HepG2 (cell line): ENCODE measurements around the gene MLLT10. TPM values are rescaled to one million over a fixed set of nuclear protein-coding genes. Genes with fewer than 3 reads are reported as not detected.

ENCODE experiments used
- HHEX ChIP-seq: IDR thresholded peaks from 2 replicates; pipeline ENCODE4 v1.6.1; 2016; ENCODE audit warnings: control low read depth
- HOXD1 ChIP-seq: sonication (generic); formaldehyde crosslinking; IDR thresholded peaks from 2 replicates; pipeline ENCODE4 v1.5.0; 2020; ENCODE audit warnings: missing genetic modification reagents
- KDM4B ChIP-seq: sonication (generic); formaldehyde crosslinking; IDR thresholded peaks from 2 replicates; pipeline ENCODE4 v1.4.0; 2020; ENCODE audit warnings: missing genetic modification reagents
- SETDB1 ChIP-seq: sonication (generic); formaldehyde crosslinking; IDR thresholded peaks from 2 replicates; pipeline ENCODE4 v1.5.1; 2020; ENCODE audit warnings: missing genetic modification reagents, mild to moderate bottlenecking, borderline replicate concordance
- TBX3 ChIP-seq: fragments of 450-650 bp; IDR thresholded peaks from 2 replicates; pipeline ENCODE4 v1.6.1; 2017; ENCODE audit warnings: antibody characterized with exemption, mild to moderate bottlenecking, inconsistent platforms, borderline replicate concordance
- ZKSCAN1 ChIP-seq: fragments of 150-350 bp; IDR thresholded peaks from 2 replicates; pipeline ENCODE4 v1.6.1; 2014; ENCODE audit warnings: low read length
- ZNF180 ChIP-seq: sonication (generic); formaldehyde crosslinking; IDR thresholded peaks from 2 replicates; pipeline ENCODE4 v1.4.0; 2020; ENCODE audit warnings: low read depth, missing genetic modification reagents, borderline replicate concordance
- ZNF207 ChIP-seq: fragments of 450-650 bp; IDR thresholded peaks from 2 replicates; pipeline ENCODE4 v1.6.1; 2016; ENCODE audit warnings: antibody characterized with exemption, borderline replicate concordance
- ZNF329 ChIP-seq: sonication (generic); formaldehyde crosslinking; IDR thresholded peaks from 2 replicates; pipeline ENCODE4 v1.9.0; 2021; ENCODE audit warnings: low read depth, mild to moderate bottlenecking, missing genetic modification reagents
- ZNF333 ChIP-seq: sonication (generic); formaldehyde crosslinking; IDR thresholded peaks from 2 replicates; pipeline ENCODE4 v1.4.0; 2020; ENCODE audit warnings: mild to moderate bottlenecking, missing genetic modification reagents, borderline replicate concordance
- ZNF367 ChIP-seq: sonication (generic); formaldehyde crosslinking; IDR thresholded peaks from 2 replicates; pipeline ENCODE4 v1.4.0; 2020; ENCODE audit warnings: missing genetic modification reagents, borderline replicate concordance
- ZNF460 ChIP-seq: sonication (generic); formaldehyde crosslinking; IDR thresholded peaks from 2 replicates; pipeline ENCODE4 v1.5.1; 2020; ENCODE audit warnings: missing genetic modification reagents, mild to moderate bottlenecking, borderline replicate concordance
- ZNF510 ChIP-seq: sonication (generic); formaldehyde crosslinking; IDR thresholded peaks from 2 replicates; pipeline ENCODE4 v1.4.0; 2020; ENCODE audit warnings: low read depth, mild to moderate bottlenecking, missing genetic modification reagents
- ZNF558 ChIP-seq: sonication (generic); formaldehyde crosslinking; IDR thresholded peaks from 2 replicates; pipeline ENCODE4 v1.9.0; 2022; ENCODE audit warnings: mild to moderate bottlenecking, missing genetic modification reagents, borderline replicate concordance
- ZNF619 ChIP-seq: sonication (generic); formaldehyde crosslinking; IDR thresholded peaks from 2 replicates; pipeline ENCODE4 v1.4.0; 2020; ENCODE audit warnings: mild to moderate bottlenecking, missing genetic modification reagents
- ZNF747 ChIP-seq: sonication (generic); formaldehyde crosslinking; IDR thresholded peaks from 2 replicates; pipeline ENCODE4 v1.8.1; 2023; ENCODE audit warnings: missing genetic modification reagents, mild to moderate bottlenecking, borderline replicate concordance
- polyA plus RNA-seq, 8 experiments: library from polyadenylated mRNA; depleted of rRNA in 3 of 8; stranded (reverse) in 7 of 8; unstranded in 1 of 8; fragments of >200 nt; fragmentation: Illumina TruSeq in 4 of 8; extraction: Trizol in 4 of 8; gene quantifications; 2 replicates each; pipeline versions ENCODE4 v1.2.1 to v1.2.3, GENCODE V29; 2011 to 2016; ENCODE audit warnings: low read depth in 4 of 8, missing spikeins in 1 of 8, mixed read lengths in 1 of 8; ENCODE audit not compliant: insufficient read depth in 1 of 8
- total RNA-seq, 5 experiments: library from RNA; depleted of rRNA; stranded (reverse); fragments of >200 nt; fragmentation: Illumina TruSeq; extraction: Trizol; gene quantifications; 2 replicates each; pipeline ENCODE4 v1.2.3, GENCODE V29; 2016; ENCODE audit warnings: low read depth in 1 of 5
- TF ChIP-seq, protein P1 (sequence below): sonication (generic); formaldehyde crosslinking; IDR thresholded peaks from 2 replicates; pipeline ENCODE4 v1.4.0; 2020; ENCODE audit warnings: missing genetic modification reagents
- TF ChIP-seq, protein P2 (sequence below): IDR thresholded peaks from 2 replicates; pipeline ENCODE4 v1.6.1; 2018; ENCODE audit warnings: missing genetic modification reagents, mild to moderate bottlenecking, missing compliant biosample characterization
- TF ChIP-seq, protein P3 (sequence below): IDR thresholded peaks from 2 replicates; pipeline ENCODE4 v1.6.1; 2016; ENCODE audit warnings: low read depth

Gene MLLT10
- total and polyA plus RNA-seq, 2 of the 13 experiments (the other 11 are each of a cell fraction or from before 2014, with no cell fraction given) = 51.3 to 84.1 TPM

DNA sequence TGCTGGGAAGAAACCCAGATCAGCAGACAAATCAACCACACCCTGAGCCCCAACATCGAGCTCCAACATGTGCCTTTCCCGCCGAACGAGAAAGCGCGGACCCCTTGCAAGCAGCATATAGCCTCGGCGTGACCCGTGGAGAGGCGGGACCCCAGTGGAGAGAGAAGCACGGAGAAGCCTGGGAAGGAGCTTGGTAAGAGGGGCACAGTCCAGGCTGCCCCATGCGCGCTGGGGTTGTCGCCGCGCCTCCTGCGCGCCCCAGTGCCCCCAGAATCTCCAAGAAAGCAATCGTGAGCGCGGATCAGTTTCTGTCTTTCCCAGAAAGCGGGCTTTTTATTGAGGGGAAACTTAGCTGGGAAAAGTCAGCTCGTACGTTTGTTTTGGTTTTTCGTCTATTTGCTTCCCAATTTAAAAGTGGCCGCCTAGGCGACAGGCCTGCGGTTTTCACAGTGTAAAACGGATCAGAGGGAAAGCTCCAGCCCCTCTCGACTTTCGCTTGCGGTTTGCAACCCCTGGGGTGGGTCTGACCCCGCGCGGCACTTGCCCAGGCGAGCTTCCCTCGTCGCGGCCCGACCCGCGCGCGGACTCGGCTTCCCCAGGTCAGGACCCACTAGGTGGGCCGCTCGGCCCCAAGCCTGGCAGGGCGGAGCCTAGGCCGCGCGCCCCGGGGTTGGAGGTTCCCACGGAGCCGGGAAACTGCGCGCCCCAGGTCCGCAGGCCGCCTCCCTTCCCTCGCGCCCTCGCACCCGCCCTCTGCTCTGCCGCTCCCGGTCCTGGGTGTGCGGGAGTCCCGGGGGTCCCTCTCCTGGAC, 39.6 kb upstream of the MLLT10 start (continued):
- TF ChIP-seq ZNF619 (peak; percentile 84), KDM4B (CRISPR knock-in tag) (no peak), HOXD1 (peak; percentile 76; the same call in 1 of the 2 replicates), ZNF460 (CRISPR knock-in tag) (no peak; the same call in 1 of the 2 replicates), ZNF207 (no peak), ZNF558 (CRISPR knock-in tag) (no peak), HHEX (CRISPR knock-in tag) (no peak), ZNF180 (CRISPR knock-in tag) (no peak), ZKSCAN1 (no peak), ZNF367 (CRISPR knock-in tag) (no peak), ZNF333 (no peak), ZNF510 (CRISPR knock-in tag) (no peak), TBX3 (no peak), ZNF329 (CRISPR knock-in tag) (no peak), ZNF747 (CRISPR knock-in tag) (no peak), SETDB1 (CRISPR knock-in tag) (0 out of 2 replicates have a peak, but pooled peaks have one; percentile 54)
- TF ChIP-seq, protein P1, sequence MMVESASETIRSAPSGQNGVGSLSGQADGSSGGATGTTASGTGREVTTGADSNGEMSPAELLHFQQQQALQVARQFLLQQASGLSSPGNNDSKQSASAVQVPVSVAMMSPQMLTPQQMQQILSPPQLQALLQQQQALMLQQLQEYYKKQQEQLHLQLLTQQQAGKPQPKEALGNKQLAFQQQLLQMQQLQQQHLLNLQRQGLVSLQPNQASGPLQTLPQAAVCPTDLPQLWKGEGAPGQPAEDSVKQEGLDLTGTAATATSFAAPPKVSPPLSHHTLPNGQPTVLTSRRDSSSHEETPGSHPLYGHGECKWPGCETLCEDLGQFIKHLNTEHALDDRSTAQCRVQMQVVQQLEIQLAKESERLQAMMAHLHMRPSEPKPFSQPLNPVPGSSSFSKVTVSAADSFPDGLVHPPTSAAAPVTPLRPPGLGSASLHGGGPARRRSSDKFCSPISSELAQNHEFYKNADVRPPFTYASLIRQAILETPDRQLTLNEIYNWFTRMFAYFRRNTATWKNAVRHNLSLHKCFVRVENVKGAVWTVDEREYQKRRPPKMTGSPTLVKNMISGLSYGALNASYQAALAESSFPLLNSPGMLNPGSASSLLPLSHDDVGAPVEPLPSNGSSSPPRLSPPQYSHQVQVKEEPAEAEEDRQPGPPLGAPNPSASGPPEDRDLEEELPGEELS = no peak; the same call in 1 of the 2 replicates
- TF ChIP-seq, protein P2, sequence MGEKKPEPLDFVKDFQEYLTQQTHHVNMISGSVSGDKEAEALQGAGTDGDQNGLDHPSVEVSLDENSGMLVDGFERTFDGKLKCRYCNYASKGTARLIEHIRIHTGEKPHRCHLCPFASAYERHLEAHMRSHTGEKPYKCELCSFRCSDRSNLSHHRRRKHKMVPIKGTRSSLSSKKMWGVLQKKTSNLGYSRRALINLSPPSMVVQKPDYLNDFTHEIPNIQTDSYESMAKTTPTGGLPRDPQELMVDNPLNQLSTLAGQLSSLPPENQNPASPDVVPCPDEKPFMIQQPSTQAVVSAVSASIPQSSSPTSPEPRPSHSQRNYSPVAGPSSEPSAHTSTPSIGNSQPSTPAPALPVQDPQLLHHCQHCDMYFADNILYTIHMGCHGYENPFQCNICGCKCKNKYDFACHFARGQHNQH = no peak; the same call in 1 of the 2 replicates
- TF ChIP-seq, protein P3, sequence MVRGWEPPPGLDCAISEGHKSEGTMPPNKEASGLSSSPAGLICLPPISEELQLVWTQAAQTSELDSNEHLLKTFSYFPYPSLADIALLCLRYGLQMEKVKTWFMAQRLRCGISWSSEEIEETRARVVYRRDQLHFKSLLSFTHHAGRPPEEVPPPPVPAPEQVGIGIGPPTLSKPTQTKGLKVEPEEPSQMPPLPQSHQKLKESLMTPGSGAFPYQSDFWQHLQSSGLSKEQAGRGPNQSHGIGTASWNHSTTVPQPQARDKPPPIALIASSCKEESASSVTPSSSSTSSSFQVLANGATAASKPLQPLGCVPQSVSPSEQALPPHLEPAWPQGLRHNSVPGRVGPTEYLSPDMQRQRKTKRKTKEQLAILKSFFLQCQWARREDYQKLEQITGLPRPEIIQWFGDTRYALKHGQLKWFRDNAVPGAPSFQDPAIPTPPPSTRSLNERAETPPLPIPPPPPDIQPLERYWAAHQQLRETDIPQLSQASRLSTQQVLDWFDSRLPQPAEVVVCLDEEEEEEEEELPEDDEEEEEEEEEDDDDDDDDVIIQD (CRISPR knock-in tag) = no peak
